Nephron (organoid): Measurements from ENCODE around the gene PTPRU.

Experiments used
- H3K27ac Mint-ChIP-seq, 3 experiments: 2 replicates each; pipeline ENCODE4 v1.8.0; 2020; ENCODE audit warnings: mixed read lengths in 3 of 3, mild to moderate bottlenecking in 2 of 3, moderate library complexity in 1 of 3
- H3K27me3 Mint-ChIP-seq: 2 replicates; pipeline ENCODE4 v1.8.0; 2021; ENCODE audit warnings: low read depth, mild to moderate bottlenecking, moderate library complexity, mixed read lengths
- H3K36me3 Mint-ChIP-seq: 2 replicates; pipeline ENCODE4 v1.8.0; 2020; ENCODE audit warnings: low read depth, mixed read lengths
- H3K4me1 Mint-ChIP-seq: 2 replicates; pipeline ENCODE4 v1.8.0; 2020; ENCODE audit warnings: mixed read lengths
- H3K4me3 Mint-ChIP-seq, 3 experiments: 2 replicates each; pipeline ENCODE4 v1.8.0; 2020; ENCODE audit warnings: mild to moderate bottlenecking in 3 of 3, mixed read lengths in 3 of 3, moderate library complexity in 2 of 3
- H3K9me3 Mint-ChIP-seq: 2 replicates; pipeline ENCODE4 v1.8.0; 2020; ENCODE audit warnings: mixed read lengths
- CTCF ChIP-seq, 3 experiments: fragments of 200-600 bp; sonication (generic); IDR thresholded peaks; one replicate each; pipeline ENCODE4 v1.5.0; 2021; ENCODE audit warnings: antibody characterized with exemption in 3 of 3; ENCODE audit not compliant: unreplicated experiment in 3 of 3

PTPRU gene

GRCh38 chr1:29271724-29272123, 35.4 kb downstream of the PTPRU start:
- TF ChIP-seq CTCF (IDR thresholded peaks at IDR 0.05; ENCODE audit: unreplicated experiment in 3 of 3), result no peak
- Mint-ChIP-seq H3K4me1 (peaks cover 43% of the 10 kb centered on the region), H3K27ac (peak overlapping the region; percentile 84 to 90 (median 86)), H3K27me3 (peaks cover 3% of the 10 kb centered on the region), H3K36me3 (peaks cover 9% of the 10 kb centered on the region), H3K4me3 (peak overlapping the region; percentile 24 to 40 (median 36)), H3K9me3 (peaks cover 2% of the 10 kb centered on the region)

GRCh38 chr1:29272147-29272907, 36.0 kb downstream of the PTPRU start:
- H3K27me3 Mint-ChIP-seq, result peaks cover 3% of the 10 kb centered on the region
- TF ChIP-seq CTCF (IDR thresholded peaks at IDR 0.05; ENCODE audit: unreplicated experiment in 3 of 3), result no peak
- H3K4me3 Mint-ChIP-seq, result no peak overlapping the region
- H3K36me3 Mint-ChIP-seq, result peaks cover 12% of the 10 kb centered on the region
- H3K4me1 Mint-ChIP-seq, result peaks cover 40% of the 10 kb centered on the region
- peaks cover 2% of the 10 kb centered on the region for H3K9me3 Mint-ChIP-seq
- peak overlapping the region; percentile 84 to 90 (median 86) for H3K27ac Mint-ChIP-seq

- peaks cover 2% of the 10 kb centered on the region for H3K9me3 Mint-ChIP-seq
- peaks cover 21% of the 10 kb centered on the region for H3K36me3 Mint-ChIP-seq
- H3K4me1 Mint-ChIP-seq, result peaks cover 20% of the 10 kb centered on the region
- TF ChIP-seq CTCF (IDR thresholded peaks at IDR 0.05; ENCODE audit: unreplicated experiment in 3 of 3), result no peak
- no peak overlapping the region for H3K4me3 Mint-ChIP-seq
- H3K27ac Mint-ChIP-seq, result no peak overlapping the region
- peaks cover 3% of the 10 kb centered on the region for H3K27me3 Mint-ChIP-seq
Measured at GRCh38 chr1:29275435-29275834, 39.1 kb downstream of the PTPRU start.

- Mint-ChIP-seq H3K4me1 (peaks cover 19% of the 10 kb centered on the region), H3K36me3 (peaks cover 21% of the 10 kb centered on the region), H3K27ac (no peak overlapping the region), H3K4me3 (no peak overlapping the region), H3K9me3 (peaks cover 2% of the 10 kb centered on the region), H3K27me3 (peaks cover 3% of the 10 kb centered on the region)
- TF ChIP-seq CTCF (IDR thresholded peaks at IDR 0.05; ENCODE audit: unreplicated experiment in 3 of 3), result no peak
Measured at GRCh38 chr1:29278124-29278523, 41.8 kb downstream of the PTPRU start.

- H3K27ac Mint-ChIP-seq, result peak overlapping the region in 1 of 3 experiments; percentile 40
- H3K4me1 Mint-ChIP-seq, result peaks cover 24% of the 10 kb centered on the region
- no peak for TF ChIP-seq CTCF (IDR thresholded peaks at IDR 0.05; ENCODE audit: unreplicated experiment in 3 of 3)
- H3K4me3 Mint-ChIP-seq, result no peak overlapping the region
- peaks cover 21% of the 10 kb centered on the region for H3K36me3 Mint-ChIP-seq
- peaks cover 2% of the 10 kb centered on the region for H3K9me3 Mint-ChIP-seq
- H3K27me3 Mint-ChIP-seq, result no peaks in the 10 kb centered on the region
Measured at GRCh38 chr1:29279406-29279805, 43.1 kb downstream of the PTPRU start.

GRCh38 chr1:29279951-29280391, 43.6 kb downstream of the PTPRU start:
- H3K27me3 Mint-ChIP-seq, result no peaks in the 10 kb centered on the region
- H3K36me3 Mint-ChIP-seq, result peaks cover 21% of the 10 kb centered on the region
- peaks cover 24% of the 10 kb centered on the region for H3K4me1 Mint-ChIP-seq
- H3K4me3 Mint-ChIP-seq, result no peak overlapping the region
- peaks cover 2% of the 10 kb centered on the region for H3K9me3 Mint-ChIP-seq
- peak overlapping the region in 2 of 3 experiments; percentile 7 to 40 for H3K27ac Mint-ChIP-seq
- no peak for TF ChIP-seq CTCF (IDR thresholded peaks at IDR 0.05; ENCODE audit: unreplicated experiment in 3 of 3)
